ENCODE results near the gene PFKL. TPM values are rescaled to one million over a fixed set of nuclear protein-coding genes. Genes with fewer than 3 reads are reported as not detected.

PFKL gene
- total and polyA plus RNA-seq, 8 donors: 40.0 to 120 (median 55.2) TPM

- no peaks in the 10 kb centered on the region for H3K9me3 ChIP-seq
- H3K4me3 ChIP-seq: no peak overlapping the region
- no peak overlapping the region for H3K27ac ChIP-seq
- no peak for FAIRE-seq
- ATAC-seq: no peak
- no peak for DNase-seq
- H3K36me3 ChIP-seq: peaks cover 0 to 34% (median 14%) of the 10 kb centered on the region in 3 donors
- no peaks in the 10 kb centered on the region for H3K4me1 ChIP-seq
- WGBS, 2 donors: 96 to 98% methylated on average over 34 to 37 of the region's 37 CpGs
- no peaks in the 10 kb centered on the region for H3K27me3 ChIP-seq
- intact Hi-C loops (cut with DNase I): no loop called here
- no peak for TF ChIP-seq CTCF (IDR thresholded peaks at IDR 0.05)
Measured at GRCh38 chr21:44324106-44324853, 24.4 kb downstream of the PFKL start.

- peak in 1 of 6 donors; percentile 76 for DNase-seq
- no peak overlapping the region for H3K4me3 ChIP-seq
- no peaks in the 10 kb centered on the region for H3K4me1 ChIP-seq
- peaks cover 0 to 32% (median 14%) of the 10 kb centered on the region in 3 donors for H3K36me3 ChIP-seq
- H3K27me3 ChIP-seq: no peaks in the 10 kb centered on the region
- H3K9me3 ChIP-seq: no peaks in the 10 kb centered on the region
- no peak for TF ChIP-seq CTCF (IDR thresholded peaks at IDR 0.05)
- no peak for ATAC-seq
- WGBS, 2 donors: 96 to 98% methylated on average over 11 of the region's 11 CpGs
- no peak for FAIRE-seq
- no peak overlapping the region for H3K27ac ChIP-seq
- intact Hi-C loops (cut with DNase I): no loop called here
Measured at GRCh38 chr21:44324854-44325107, 24.9 kb downstream of the PFKL start.

GRCh38 chr21:44325386-44326271 lies 25.8 kb downstream of the PFKL start:
- DNase-seq: peak in 1 of 6 donors; percentile 74
- Histone ChIP-seq H3K4me3 (no peak overlapping the region), H3K4me1 (no peaks in the 10 kb centered on the region), H3K9me3 (no peaks in the 10 kb centered on the region), H3K27me3 (no peaks in the 10 kb centered on the region), H3K27ac (no peak overlapping the region), H3K36me3 (peaks cover 0 to 25% (median 14%) of the 10 kb centered on the region in 3 donors)
- ATAC-seq: no peak
- intact Hi-C loops (cut with DNase I): no loop called here
- TF ChIP-seq CTCF (IDR thresholded peaks at IDR 0.05): no peak
- 91 to 92% methylated on average over 44 of the region's 44 CpGs for WGBS, 2 donors
- no peak for FAIRE-seq

GRCh38 chr21:44326272-44326647 lies 26.4 kb downstream of the PFKL start:
- TF ChIP-seq CTCF (IDR thresholded peaks at IDR 0.05): no peak
- ATAC-seq (no peak), DNase-seq (peak in 1 of 6 donors; percentile 60), FAIRE-seq (no peak)
- no peak overlapping the region for H3K27ac ChIP-seq
- intact Hi-C loops (cut with DNase I): no loop called here
- H3K27me3 ChIP-seq: no peaks in the 10 kb centered on the region
- H3K36me3 ChIP-seq: peaks cover 0 to 25% (median 14%) of the 10 kb centered on the region in 3 donors
- no peak overlapping the region for H3K4me3 ChIP-seq
- H3K9me3 ChIP-seq: no peaks in the 10 kb centered on the region
- 90 to 93% methylated on average over 13 of the region's 13 CpGs for WGBS, 2 donors
- H3K4me1 ChIP-seq: no peaks in the 10 kb centered on the region
